ENCODE measurements around the gene TMEM154.
A peak's percentile ranks its signal among the peaks of the same experiment; 100 is the strongest.
"Not testable (repeated sequence)": the region's sequence is repeated elsewhere in the genome, so short reads cannot be mapped to it uniquely, and the experiment has no call there.

The TMEM154 gene

DNA sequence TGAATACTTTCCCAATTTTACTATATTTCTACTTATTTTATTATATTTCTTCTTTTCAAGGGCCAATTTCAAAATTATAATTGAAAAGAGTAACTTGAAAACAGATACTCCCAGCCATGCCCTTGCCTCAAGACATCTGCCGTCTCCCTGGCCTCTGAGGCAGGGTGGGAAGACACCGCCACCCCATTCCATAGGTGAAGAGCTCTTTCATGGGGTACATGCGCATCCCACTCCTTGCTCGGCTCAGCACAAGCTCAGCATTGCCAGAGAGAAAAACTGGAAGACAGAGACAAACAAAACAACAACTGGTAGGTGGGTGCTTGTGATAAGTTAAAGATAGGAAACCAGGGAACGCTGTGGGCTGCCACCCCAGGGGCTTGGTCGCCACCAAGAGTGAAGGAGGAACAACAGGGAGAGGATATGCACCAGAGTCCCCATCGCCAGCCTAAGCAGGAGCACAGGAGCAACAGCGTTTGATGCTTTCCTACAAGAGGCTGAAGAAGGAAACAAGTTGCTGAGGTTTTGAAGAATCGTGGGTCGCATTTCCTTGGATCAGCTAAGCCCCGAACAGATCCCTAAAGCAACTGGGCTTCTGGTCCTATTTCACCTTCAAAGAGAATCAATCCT is 11.3 kb downstream of the TMEM154 start:
- TF ChIP-seq CTCF (conservative IDR thresholded peaks at IDR 0.05; ENCODE audit: low read depth, low read length), result no peak
- no peak overlapping the region for H3K4me3 ChIP-seq (ENCODE audit: low read depth, low read length)
- DNase-seq (ENCODE audit: low read depth), result no peak

DNA sequence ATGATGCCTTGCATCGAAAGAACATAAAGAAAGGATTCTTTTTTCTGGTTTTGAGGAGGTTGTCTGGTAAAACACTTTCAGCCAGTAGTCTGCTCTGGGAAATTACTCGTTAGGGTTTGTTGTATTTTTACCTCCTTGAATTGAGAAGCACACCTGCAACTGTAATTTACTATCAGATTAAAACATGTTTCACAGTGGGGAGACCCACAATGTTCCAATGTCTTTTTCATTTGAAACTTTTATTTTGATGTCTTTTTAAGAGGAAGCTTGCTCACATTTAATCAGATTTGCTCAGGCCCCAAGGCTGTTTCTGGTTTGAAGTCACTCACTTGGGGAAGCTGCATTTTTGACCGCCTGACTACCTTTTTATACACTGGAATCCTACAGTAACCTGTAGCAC is 12.0 kb downstream of the TMEM154 start:
- no peak for DNase-seq (ENCODE audit: low read depth)
- no peak for TF ChIP-seq CTCF (conservative IDR thresholded peaks at IDR 0.05; ENCODE audit: low read depth, low read length)
- H3K4me3 ChIP-seq (ENCODE audit: low read depth, low read length), result no peak overlapping the region

DNA sequence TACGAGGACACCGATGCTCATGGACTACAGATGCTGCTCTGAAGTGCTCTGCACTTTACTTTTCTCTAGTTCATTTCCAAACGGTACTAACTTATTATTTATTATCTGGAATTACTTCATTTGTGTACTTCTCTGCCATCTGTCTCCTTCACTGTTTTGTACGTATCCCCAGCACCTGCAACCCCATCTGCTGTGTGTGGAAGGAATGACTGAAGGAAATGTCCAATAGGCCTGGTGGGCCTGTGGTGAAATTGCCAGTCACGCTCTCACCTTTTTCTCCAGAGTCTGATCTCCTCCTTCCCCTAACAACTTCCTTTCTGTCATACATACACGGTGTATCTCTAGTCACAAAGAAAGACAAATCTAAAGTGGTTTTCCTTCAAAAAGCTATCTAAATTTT is 12.9 kb downstream of the TMEM154 start:
- DNase-seq (ENCODE audit: low read depth), result no peak
- TF ChIP-seq CTCF (conservative IDR thresholded peaks at IDR 0.05; ENCODE audit: low read depth, low read length), result no peak
- H3K4me3 ChIP-seq (ENCODE audit: low read depth, low read length), result no peak overlapping the region

GRCh38 chr4:152665691-152666395 is 14.0 kb downstream of the TMEM154 start:
- no peak for TF ChIP-seq CTCF (conservative IDR thresholded peaks at IDR 0.05; ENCODE audit: low read depth, low read length)
- H3K4me3 ChIP-seq (ENCODE audit: low read depth, low read length), result no peak overlapping the region
- DNase-seq (ENCODE audit: low read depth), result no peak

DNA sequence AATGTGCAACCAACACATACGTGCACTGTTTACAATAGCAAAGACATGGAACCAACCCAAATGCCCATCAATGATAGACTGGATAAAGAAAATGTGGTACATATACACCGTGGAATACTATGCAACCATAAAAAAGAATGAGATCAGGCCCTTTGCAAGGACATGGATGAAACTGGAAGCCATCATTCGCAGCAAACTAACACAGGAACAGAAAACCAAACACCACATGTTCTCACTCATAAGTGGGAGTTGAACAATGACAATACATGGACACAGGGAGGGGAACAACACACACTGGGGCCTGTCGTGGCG is 15.8 kb downstream of the TMEM154 start:
- DNase-seq (ENCODE audit: low read depth); H3K4me3 ChIP-seq (ENCODE audit: low read depth, low read length): not testable (repeated sequence)

GRCh38 chr4:152663203-152664066 is 16.4 kb downstream of the TMEM154 start:
- H3K4me3 ChIP-seq (ENCODE audit: low read depth, low read length), result no peak overlapping the region
- peak; percentile 23 for DNase-seq (ENCODE audit: low read depth)
- TF ChIP-seq CTCF (conservative IDR thresholded peaks at IDR 0.05; ENCODE audit: low read depth, low read length), result no peak

- DNase-seq (ENCODE audit: low read depth), result no peak
- no peak overlapping the region for H3K4me3 ChIP-seq (ENCODE audit: low read depth, low read length)
- TF ChIP-seq CTCF (conservative IDR thresholded peaks at IDR 0.05; ENCODE audit: low read depth, low read length), result no peak
These were observed 18.1 kb downstream of the TMEM154 start for GRCh38 chr4:152661649-152662048.
